Stimulated activated memory B cell treated with anti-CD40 and anti-IgM and Interleukin-4, amounts not matched to agents 10 μg/mL and 1 μg/mL and 100 μg/mL, for 72 hours (primary cell): Measurements from ENCODE around the gene PAPPA.

Experiments
- ATAC-seq: fragments of 150-1000 bp; cut with Tn5 transposase; 2 replicates; pipeline ENCODE4 v1.10.0; 2021
- H3K27ac Mint-ChIP-seq: one replicate; pipeline ENCODE4 v1.8.0; 2022; ENCODE audit warnings: mild to moderate bottlenecking, mixed read lengths
- H3K27me3 Mint-ChIP-seq: one replicate; pipeline ENCODE4 v1.8.0; 2022; ENCODE audit warnings: mixed read lengths
- H3K36me3 Mint-ChIP-seq: one replicate; pipeline ENCODE4 v1.8.0; 2022; ENCODE audit warnings: mixed read lengths
- H3K4me1 Mint-ChIP-seq: one replicate; pipeline ENCODE4 v1.8.0; 2022; ENCODE audit warnings: mixed read lengths
- H3K4me3 Mint-ChIP-seq: one replicate; pipeline ENCODE4 v1.8.0; 2022; ENCODE audit warnings: mild to moderate bottlenecking, moderate library complexity, mixed read lengths
- H3K9me3 Mint-ChIP-seq: one replicate; pipeline ENCODE4 v1.8.0; 2022; ENCODE audit warnings: mixed read lengths

The PAPPA gene

GRCh38 chr9:116383936-116384335 is 230.3 kb downstream of the PAPPA start:
- no peaks in the 10 kb centered on the region for H3K27me3 Mint-ChIP-seq
- no peak overlapping the region for H3K4me3 Mint-ChIP-seq
- peaks cover 6% of the 10 kb centered on the region for H3K4me1 Mint-ChIP-seq
- no peaks in the 10 kb centered on the region for H3K9me3 Mint-ChIP-seq
- ATAC-seq, result no peak
- H3K27ac Mint-ChIP-seq, result no peak overlapping the region
- H3K36me3 Mint-ChIP-seq, result no peaks in the 10 kb centered on the region

- H3K4me1 Mint-ChIP-seq, result peaks cover 10% of the 10 kb centered on the region
- H3K36me3 Mint-ChIP-seq, result no peaks in the 10 kb centered on the region
- no peaks in the 10 kb centered on the region for H3K9me3 Mint-ChIP-seq
- ATAC-seq, result peak; percentile 12
- no peak overlapping the region for H3K4me3 Mint-ChIP-seq
- no peaks in the 10 kb centered on the region for H3K27me3 Mint-ChIP-seq
- H3K27ac Mint-ChIP-seq, result no peak overlapping the region
Observed at GRCh38 chr9:116387934-116388698, 234.5 kb downstream of the PAPPA start.

GRCh38 chr9:116389541-116390302 is 236.1 kb downstream of the PAPPA start:
- H3K36me3 Mint-ChIP-seq, result no peaks in the 10 kb centered on the region
- H3K27ac Mint-ChIP-seq, result no peak overlapping the region
- no peak for ATAC-seq
- no peak overlapping the region for H3K4me3 Mint-ChIP-seq
- H3K4me1 Mint-ChIP-seq, result peaks cover 10% of the 10 kb centered on the region
- no peaks in the 10 kb centered on the region for H3K9me3 Mint-ChIP-seq
- no peaks in the 10 kb centered on the region for H3K27me3 Mint-ChIP-seq

- no peaks in the 10 kb centered on the region for H3K9me3 Mint-ChIP-seq
- H3K27me3 Mint-ChIP-seq, result no peaks in the 10 kb centered on the region
- ATAC-seq, result peak; percentile 69
- no peaks in the 10 kb centered on the region for H3K36me3 Mint-ChIP-seq
- H3K4me1 Mint-ChIP-seq, result peaks cover 10% of the 10 kb centered on the region
- H3K27ac Mint-ChIP-seq, result no peak overlapping the region
- no peak overlapping the region for H3K4me3 Mint-ChIP-seq
Observed at GRCh38 chr9:116390303-116391228, 237.0 kb downstream of the PAPPA start.

- no peak for ATAC-seq
- no peak overlapping the region for H3K4me3 Mint-ChIP-seq
Observed at GRCh38 chr9:116391306-116391900, 237.8 kb downstream of the PAPPA start.

GRCh38 chr9:116393198-116393597 is 239.6 kb downstream of the PAPPA start:
- Mint-ChIP-seq H3K27ac (no peak overlapping the region), H3K36me3 (no peaks in the 10 kb centered on the region), H3K9me3 (no peaks in the 10 kb centered on the region), H3K4me1 (peaks cover 10% of the 10 kb centered on the region), H3K4me3 (no peak overlapping the region), H3K27me3 (no peaks in the 10 kb centered on the region)
- ATAC-seq, result no peak

More at GRCh38 chr9:116391306-116391900, 237.8 kb downstream of the PAPPA start:
- Mint-ChIP-seq H3K27ac (no peak overlapping the region), H3K9me3 (no peaks in the 10 kb centered on the region), H3K27me3 (no peaks in the 10 kb centered on the region), H3K36me3 (no peaks in the 10 kb centered on the region), H3K4me1 (peaks cover 10% of the 10 kb centered on the region)

- no peak overlapping the region for H3K4me3 Mint-ChIP-seq
- no peaks in the 10 kb centered on the region for H3K36me3 Mint-ChIP-seq
- no peaks in the 10 kb centered on the region for H3K27me3 Mint-ChIP-seq
- no peak overlapping the region for H3K27ac Mint-ChIP-seq
- no peak for ATAC-seq
- H3K4me1 Mint-ChIP-seq, result peaks cover 10% of the 10 kb centered on the region
- no peaks in the 10 kb centered on the region for H3K9me3 Mint-ChIP-seq
Observed at GRCh38 chr9:116394070-116394469, 240.5 kb downstream of the PAPPA start.

GRCh38 chr9:116394894-116395698 is 241.5 kb downstream of the PAPPA start:
- Mint-ChIP-seq H3K4me3 (no peak overlapping the region), H3K27ac (no peak overlapping the region), H3K9me3 (no peaks in the 10 kb centered on the region), H3K4me1 (peaks cover 10% of the 10 kb centered on the region), H3K27me3 (no peaks in the 10 kb centered on the region), H3K36me3 (no peaks in the 10 kb centered on the region)
- ATAC-seq, result no peak

- Mint-ChIP-seq H3K4me3 (no peak overlapping the region), H3K4me1 (peaks cover 7% of the 10 kb centered on the region), H3K27me3 (no peaks in the 10 kb centered on the region), H3K9me3 (no peaks in the 10 kb centered on the region), H3K36me3 (no peaks in the 10 kb centered on the region), H3K27ac (no peak overlapping the region)
- ATAC-seq, result no peak
Observed at GRCh38 chr9:116395699-116396037, 242.1 kb downstream of the PAPPA start.

- Mint-ChIP-seq H3K4me3 (no peak overlapping the region), H3K9me3 (no peaks in the 10 kb centered on the region), H3K27me3 (no peaks in the 10 kb centered on the region), H3K36me3 (peaks cover 4% of the 10 kb centered on the region), H3K4me1 (no peaks in the 10 kb centered on the region), H3K27ac (no peak overlapping the region)
- no peak for ATAC-seq
Observed at GRCh38 chr9:116403171-116403570, 249.6 kb downstream of the PAPPA start.

GRCh38 chr9:116404228-116404627 is 250.6 kb downstream of the PAPPA start:
- Mint-ChIP-seq H3K9me3 (no peaks in the 10 kb centered on the region), H3K27ac (no peak overlapping the region), H3K4me3 (no peak overlapping the region), H3K27me3 (no peaks in the 10 kb centered on the region), H3K4me1 (no peaks in the 10 kb centered on the region), H3K36me3 (peaks cover 6% of the 10 kb centered on the region)
- ATAC-seq, result no peak

- Mint-ChIP-seq H3K9me3 (no peaks in the 10 kb centered on the region), H3K27me3 (no peaks in the 10 kb centered on the region)
- peak; percentile 71 for ATAC-seq
Observed at GRCh38 chr9:116405321-116405720, 251.7 kb downstream of the PAPPA start.

GRCh38 chr9:116406469-116406868 is 252.9 kb downstream of the PAPPA start:
- Mint-ChIP-seq H3K4me3 (no peak overlapping the region), H3K36me3 (peaks cover 6% of the 10 kb centered on the region), H3K9me3 (no peaks in the 10 kb centered on the region), H3K27ac (no peak overlapping the region), H3K27me3 (no peaks in the 10 kb centered on the region), H3K4me1 (no peaks in the 10 kb centered on the region)
- no peak for ATAC-seq

More at GRCh38 chr9:116405321-116405720, 251.7 kb downstream of the PAPPA start:
- no peaks in the 10 kb centered on the region for H3K4me1 Mint-ChIP-seq
- H3K4me3 Mint-ChIP-seq, result no peak overlapping the region
- H3K36me3 Mint-ChIP-seq, result peaks cover 6% of the 10 kb centered on the region
- no peak overlapping the region for H3K27ac Mint-ChIP-seq

- Mint-ChIP-seq H3K27me3 (no peaks in the 10 kb centered on the region), H3K36me3 (peaks cover 6% of the 10 kb centered on the region), H3K9me3 (no peaks in the 10 kb centered on the region), H3K4me3 (no peak overlapping the region), H3K27ac (no peak overlapping the region), H3K4me1 (no peaks in the 10 kb centered on the region)
- no peak for ATAC-seq
Observed at GRCh38 chr9:116409129-116409528, 255.5 kb downstream of the PAPPA start.
